ENCODE measurements around the gene EXOSC2.
"Not testable (repeated sequence)": the region's sequence is repeated elsewhere in the genome, so short reads cannot be mapped to it uniquely, and the experiment has no call there.

EXOSC2 gene

GRCh38 chr9:130667120-130667435 is 26.5 kb upstream of the EXOSC2 start:
- no peak for DNase-seq (ENCODE audit: low read depth)

GRCh38 chr9:130668196-130668595 is 25.4 kb upstream of the EXOSC2 start:
- no peak for DNase-seq (ENCODE audit: low read depth)

DNA sequence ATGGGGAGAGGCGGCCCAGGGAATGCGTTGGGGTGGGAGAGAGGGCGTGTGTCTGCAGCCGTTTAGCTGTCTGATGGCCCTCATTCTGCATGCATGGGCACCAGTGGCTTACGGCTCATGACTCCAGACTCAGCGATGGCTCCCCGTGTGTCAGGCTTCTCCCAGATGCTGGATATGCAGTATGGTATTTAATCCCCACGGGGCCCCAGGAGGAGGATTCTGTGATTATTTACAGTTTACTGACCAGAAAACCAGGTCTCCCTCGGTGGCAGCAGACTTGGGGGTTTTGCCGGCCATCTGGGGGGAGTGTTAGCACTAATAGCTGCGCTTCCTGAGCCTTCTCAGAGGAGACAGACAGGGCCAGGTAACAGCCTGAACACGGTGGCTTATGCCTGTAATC is 24.9 kb upstream of the EXOSC2 start:
- DNase-seq (ENCODE audit: low read depth) = no peak

DNA sequence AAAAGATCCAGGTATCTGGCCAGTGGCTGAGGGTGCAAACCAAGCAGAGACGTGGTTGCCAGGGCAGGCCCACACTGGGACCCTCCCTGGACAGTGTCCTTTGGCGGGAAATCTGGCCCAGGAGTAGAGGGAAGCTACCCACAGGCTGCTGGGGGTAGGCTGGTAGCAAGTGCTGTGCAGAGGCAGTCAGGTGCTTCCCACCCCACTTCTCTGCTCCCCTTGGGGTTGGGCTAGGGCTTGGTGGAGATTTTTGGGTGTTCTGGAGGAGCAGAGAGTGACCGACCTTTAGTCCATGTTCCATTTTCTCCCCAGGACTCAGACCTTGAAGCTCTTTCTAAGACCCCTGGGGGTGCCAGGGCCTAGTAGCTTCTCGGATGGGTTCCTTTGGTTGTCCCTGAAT is 23.6 kb upstream of the EXOSC2 start:
- DNase-seq (ENCODE audit: low read depth) = no peak

DNA sequence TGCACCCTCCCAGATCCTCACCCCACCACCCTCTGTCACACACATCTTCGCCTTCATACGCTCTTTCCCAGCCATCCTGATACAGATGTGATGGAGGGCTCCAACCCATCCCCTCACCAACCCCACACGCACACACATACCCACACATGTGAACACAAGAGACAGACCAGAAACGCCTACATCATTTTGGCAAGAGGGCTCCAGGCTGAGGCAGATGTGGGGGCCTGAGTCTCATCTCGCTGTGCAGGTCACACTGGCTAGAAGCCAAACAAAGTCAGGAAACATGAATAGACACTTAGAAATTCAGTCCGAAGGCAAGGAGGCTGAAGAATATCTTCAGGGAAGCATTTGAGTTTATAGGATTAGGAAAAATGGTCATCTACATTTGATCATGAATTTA is 22.9 kb upstream of the EXOSC2 start:
- no peak for DNase-seq (ENCODE audit: low read depth)

DNA sequence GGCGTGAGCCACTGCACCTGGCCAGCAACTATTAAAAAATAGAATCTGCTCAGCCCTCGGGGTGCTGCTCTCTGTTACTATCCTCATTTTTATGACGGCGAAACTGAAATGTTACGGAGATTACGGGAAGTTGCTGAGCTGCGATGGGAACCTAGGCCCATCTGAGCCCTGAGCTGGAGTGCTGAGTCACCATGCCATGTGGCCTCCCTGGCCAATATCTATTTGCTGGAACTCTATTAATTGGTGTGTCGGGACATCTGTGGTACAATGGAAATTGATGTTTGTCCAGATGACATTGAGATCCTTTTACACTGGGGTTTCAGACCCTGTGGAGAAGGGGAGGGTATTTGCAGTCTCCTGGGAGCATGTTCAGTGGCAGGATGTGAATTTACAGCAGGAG is 21.1 kb upstream of the EXOSC2 start:
- no peak for DNase-seq (ENCODE audit: low read depth)

GRCh38 chr9:130672933-130673615 is 20.5 kb upstream of the EXOSC2 start:
- no peak for DNase-seq (ENCODE audit: low read depth)

- no peak for DNase-seq (ENCODE audit: low read depth)
Observed at GRCh38 chr9:130675396-130675795, 18.2 kb upstream of the EXOSC2 start.

DNA sequence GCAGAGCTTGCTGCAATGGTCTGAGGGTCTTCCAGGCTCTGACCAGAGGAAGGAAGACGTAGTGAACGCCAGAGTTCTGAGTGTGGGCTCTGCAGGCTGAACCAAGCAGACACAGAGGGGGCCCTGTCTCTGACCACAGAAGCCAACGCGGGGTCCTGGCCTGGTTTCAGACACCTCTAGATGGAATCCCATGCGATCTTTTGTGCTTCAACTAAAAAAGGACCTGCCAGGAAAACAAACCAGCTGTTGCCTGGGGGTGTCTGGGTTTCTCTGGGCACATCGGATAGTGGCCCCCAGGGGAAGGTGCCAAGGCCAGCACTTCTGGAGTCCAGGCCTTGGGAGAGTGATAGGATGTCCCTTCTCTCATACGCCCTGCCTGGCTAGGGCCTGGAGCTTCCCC is 16.3 kb upstream of the EXOSC2 start:
- no peak for DNase-seq (ENCODE audit: low read depth)

DNA sequence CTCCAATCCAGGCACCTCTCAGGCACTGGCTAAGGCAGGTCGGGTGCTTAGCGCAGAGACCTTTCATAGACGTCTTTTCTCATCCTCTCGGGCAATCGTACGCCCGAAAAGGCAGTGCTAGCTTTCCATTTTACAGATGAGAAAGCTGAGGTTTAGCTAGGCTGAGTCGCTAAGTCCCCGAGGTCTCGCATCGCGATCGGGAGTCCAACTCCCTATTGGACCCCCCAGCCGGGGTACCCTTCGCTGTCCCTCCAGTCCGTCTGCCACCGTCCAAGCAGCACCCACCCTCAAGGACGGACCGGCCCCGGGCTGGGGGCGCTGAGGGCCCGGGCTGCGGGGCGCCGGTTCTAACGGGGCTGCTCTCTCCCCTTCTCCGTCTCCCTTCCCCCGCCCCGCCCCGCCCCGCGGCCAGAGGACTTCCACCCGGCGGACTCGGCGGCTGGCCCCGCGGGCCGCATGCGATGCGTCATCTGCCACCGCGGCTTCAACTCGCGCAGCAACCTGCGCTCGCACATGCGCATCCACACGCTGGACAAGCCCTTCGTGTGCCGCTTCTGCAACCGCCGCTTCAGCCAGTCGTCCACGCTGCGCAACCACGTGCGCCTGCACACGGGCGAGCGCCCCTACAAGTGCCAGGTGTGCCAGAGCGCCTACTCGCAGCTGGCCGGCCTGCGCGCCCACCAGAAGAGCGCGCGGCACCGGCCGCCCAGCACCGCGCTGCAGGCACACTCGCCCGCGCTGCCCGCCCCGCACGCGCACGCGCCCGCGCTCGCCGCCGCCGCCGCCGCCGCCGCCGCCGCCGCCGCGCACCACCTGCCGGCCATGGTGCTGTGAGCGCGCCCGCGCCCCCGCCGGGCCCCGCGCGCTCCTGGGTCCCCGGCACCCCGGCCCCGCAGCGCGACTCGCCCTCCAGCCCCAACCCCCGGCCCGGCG is 12.5 kb upstream of the EXOSC2 start:
- peak; percentile 71 for DNase-seq (ENCODE audit: low read depth)

- DNase-seq (ENCODE audit: low read depth) = no peak
Observed at GRCh38 chr9:130681769-130682420, 11.7 kb upstream of the EXOSC2 start.

DNA sequence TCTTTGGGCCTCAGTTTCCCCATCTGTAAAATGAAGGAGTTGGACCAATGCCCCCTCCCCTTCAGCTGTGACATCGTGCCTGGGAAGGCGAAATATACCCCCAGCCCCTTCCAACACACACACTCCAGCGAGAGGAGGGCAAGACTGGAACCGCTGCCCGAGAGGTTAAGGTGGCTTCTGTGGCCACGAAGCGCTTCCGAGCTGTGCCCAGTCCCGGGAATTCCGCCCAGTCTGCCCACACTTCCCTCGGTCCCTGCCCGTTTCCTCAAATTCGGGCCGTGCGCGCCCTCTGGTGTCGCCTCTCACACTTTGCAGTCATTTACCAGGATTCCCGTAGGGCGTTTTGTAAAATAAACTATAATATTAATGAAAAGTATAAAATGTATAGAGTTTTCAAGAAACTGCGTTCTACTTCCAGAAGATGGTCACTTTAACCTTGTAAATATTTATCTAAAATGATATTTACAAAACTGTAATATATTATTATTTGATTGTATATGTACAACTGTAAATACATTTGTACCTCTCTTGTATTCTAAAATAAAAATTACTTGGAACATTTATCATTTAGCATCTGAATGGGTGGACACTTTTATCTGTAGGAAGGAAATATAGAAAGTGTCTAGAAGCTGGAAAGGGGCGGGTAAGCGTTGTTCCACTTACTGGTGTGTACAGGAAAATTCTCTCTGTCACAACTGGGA is 11.0 kb upstream of the EXOSC2 start:
- DNase-seq (ENCODE audit: low read depth) = peak; percentile 65

DNA sequence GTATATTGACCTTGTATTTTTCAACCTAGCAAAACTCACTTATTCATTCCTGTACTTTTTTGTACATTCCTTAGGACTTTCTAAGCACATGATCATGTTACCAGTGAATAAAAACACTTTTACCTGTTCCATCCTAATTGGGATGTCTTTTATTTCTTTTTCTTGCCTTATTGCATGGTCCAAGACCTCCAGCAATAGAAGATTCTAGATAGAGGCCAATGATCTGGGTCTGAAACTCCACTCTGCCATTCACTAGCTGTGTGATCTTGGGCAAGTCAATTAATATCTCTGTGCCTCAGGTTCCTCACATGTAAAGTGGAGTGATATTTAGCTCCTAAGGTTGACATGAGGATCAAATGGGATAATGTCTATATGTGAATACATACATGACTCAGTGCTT is 8.5 kb upstream of the EXOSC2 start:
- DNase-seq (ENCODE audit: low read depth) = no peak

GRCh38 chr9:130685945-130686344 is 7.6 kb upstream of the EXOSC2 start:
- not testable (repeated sequence) for DNase-seq (ENCODE audit: low read depth)

DNA sequence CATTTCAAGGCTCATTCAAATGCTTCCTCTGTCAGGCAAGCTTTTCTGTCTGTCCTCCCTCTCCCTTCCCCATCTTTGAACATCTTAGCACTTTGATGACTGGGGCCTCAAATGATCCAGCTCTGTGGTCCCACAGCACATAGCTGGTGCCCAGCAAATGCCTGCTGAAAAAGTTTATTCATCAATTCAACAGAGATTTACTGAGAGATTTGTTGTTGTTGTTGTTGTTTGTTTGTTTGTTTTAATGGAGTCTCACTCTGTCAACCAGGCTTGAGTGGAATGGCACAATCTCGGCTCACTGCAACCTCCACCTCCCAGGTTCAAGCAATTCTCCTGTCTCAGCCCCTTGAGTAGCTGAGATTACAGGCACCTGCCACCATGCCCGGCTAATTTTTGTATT is 6.0 kb upstream of the EXOSC2 start:
- no peak for DNase-seq (ENCODE audit: low read depth)

DNA sequence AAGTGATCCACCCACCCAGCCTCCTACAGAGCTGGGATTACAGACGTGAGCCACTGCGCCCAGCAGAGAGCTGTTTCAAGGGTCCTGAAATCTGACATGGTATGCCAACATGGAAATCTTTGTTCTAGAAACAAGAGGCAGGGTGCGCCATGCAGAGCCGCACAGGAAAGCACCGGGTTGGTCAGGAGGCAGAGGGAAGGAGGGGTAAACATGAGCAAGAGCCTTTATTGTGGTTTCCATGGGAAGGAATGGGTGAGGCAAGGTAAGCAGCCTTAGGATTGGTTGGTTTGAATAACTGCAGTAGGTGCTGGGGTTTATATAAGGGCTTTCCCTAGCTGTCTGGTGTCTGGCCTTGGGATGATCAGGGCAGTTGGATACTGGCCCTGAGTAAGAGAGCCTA is 5.5 kb upstream of the EXOSC2 start:
- no peak for DNase-seq (ENCODE audit: low read depth)

DNA sequence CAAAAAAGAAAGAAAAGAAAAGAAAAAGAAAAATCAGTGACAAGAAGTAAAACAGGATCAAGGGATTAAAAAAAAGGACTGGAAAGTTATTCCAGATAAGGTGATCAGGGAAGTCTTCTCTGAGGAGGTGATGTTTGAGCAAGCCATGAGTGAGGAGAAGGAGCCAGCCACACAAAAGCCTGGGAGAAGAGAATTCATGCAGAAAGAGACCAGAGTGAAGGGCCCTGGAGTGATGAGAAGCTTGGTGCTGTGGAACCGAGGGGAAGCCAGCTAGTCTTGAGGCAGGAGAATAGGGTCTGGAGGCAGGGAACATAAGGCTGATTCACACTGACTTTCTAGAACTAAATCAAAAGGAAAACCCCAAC is 4.0 kb upstream of the EXOSC2 start:
- DNase-seq (ENCODE audit: low read depth) = no peak

DNA sequence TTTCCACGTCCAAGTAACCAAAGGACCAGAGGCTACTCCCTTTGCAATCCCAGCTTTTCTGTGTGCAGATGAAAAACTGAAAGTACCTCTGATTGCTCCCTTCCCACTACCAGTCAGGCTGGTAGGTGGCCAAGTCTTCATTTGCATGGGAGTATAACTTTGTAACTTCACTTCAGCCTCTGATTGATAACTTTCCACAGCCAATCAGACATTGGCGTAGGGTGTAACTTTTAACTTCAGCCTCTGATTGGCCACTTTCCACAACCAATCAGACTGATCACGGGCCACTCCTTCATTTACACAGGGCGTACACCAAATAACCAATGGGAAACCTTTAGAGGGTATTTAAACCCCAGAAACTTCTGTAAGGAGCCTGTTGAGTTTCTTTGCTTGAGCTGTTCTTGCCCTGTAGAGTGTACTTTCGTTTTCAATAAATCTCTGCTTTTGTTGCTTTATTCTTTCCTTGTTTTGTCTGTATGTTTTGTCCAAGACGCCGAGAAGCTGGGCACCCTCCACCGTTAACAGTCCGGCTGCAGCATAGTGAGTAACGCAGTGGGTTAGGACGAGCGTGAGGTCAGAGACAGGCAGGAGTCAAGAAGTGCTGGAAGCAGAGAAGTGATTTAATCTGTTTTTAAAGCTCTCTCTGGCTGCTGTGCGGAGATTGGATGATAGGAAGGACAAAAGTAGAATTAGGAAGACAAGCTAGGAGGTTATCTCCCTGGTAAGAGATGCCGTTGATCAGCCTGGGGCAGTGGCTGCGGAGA is 3.5 kb upstream of the EXOSC2 start:
- peak; percentile 97 for DNase-seq (ENCODE audit: low read depth)

DNA sequence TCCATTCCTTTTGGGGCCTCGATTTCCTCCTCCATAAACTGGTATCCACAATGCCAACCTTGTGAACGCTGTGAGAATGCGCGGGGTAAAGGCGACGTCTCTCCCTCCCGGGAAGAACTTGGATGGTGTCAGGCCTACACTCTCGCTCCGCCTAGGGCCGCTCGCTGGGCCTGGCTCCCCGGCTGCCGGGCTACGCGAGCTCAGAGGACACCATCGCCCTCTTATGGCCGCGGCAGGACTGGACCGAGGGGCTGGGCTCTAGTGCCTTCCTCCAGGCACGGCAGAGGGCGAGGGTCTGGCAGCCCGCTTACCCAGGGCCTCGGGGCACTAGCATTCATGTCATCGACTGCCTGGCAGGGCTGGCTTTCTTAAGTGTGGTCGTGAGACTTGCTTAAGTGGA is 1.3 kb upstream of the EXOSC2 start:
- no peak for DNase-seq (ENCODE audit: low read depth)

DNA sequence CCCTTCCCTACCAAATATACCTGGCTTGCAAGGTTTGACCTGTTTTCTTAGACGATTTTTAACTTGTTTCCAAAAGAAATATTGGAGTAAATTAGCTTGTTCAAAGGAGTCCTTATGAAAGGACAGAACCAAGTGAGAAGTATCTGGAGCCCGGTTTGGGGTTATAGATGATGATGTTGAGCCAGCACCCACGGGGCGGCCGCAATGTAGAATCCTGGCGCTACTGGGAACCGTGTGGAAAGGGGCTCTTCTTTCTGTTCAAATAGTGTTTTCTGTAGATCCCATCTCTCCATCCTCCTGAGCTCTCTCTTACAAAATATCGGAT is 517 bp upstream of the EXOSC2 start:
- DNase-seq (ENCODE audit: low read depth) = no peak

DNA sequence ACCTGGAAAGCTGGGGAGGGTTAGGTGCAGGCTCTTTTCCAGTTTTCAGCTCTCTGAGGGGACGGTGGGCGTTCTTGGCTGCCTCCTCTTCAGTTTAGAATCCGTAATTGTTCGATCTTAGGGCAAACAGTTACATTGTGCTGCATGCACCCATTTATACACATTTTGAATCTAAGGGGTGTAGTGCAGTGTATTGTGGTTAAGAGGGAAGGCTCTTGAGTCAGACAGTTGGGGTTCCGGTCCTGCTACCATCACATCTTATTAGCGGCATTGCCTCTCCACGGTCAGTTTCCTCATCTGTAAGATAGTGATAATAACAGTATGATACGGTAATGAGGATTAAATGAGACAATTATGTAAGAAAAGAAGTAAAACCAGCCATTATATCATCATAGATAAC is 625 bp downstream of the EXOSC2 start:
- no peak for DNase-seq (ENCODE audit: low read depth)

- no peak for DNase-seq (ENCODE audit: low read depth)
Observed at GRCh38 chr9:130696139-130696650, 2.6 kb downstream of the EXOSC2 start.
